K562 (cell line): ENCODE data around the gene KIF26A. TPM values are rescaled to one million over a fixed set of nuclear protein-coding genes. Genes with fewer than 3 reads are reported as not detected.

ENCODE experiments used
- ATAC-seq: fragments of 200-7000 bp; cut with Tn5 transposase; 3 replicates; pipeline ENCODE4 v1.9.1; 2020; ENCODE audit warnings: moderate library complexity
- BruUV-seq: library from RNA; stranded (reverse); fragments of 400-500 nt; replicated peaks from 2 replicates; lab custom pipeline; 2021; lab: Mats Ljungman, UMichigan
- CTCF ChIA-PET: fragments of 300-600 bp; formaldehyde crosslinking; extraction: SDS; loops from one replicate; lab custom pipeline; 2021; ENCODE audit warnings: low intra/inter-chr PET ratio; lab: Yijun Ruan, JAX
- POLR2A ChIA-PET: fragments of 300-600, 350-650 bp; sonication (Branson Sonifier 250); formaldehyde crosslinking; extraction: SDS; loops from one replicate; lab custom pipeline; 2021; ENCODE audit warnings: antibody characterized with exemption, inconsistent platforms; lab: Yijun Ruan, JAX
- DNase-seq, 4 experiments: peaks; one replicate each; pipeline versions ENCODE4 v3.0.0 to v3.0.0-alpha.2; 2011 to 2018; ENCODE audit warnings: low spot score in 3 of 4, mixed read lengths in 3 of 4; ENCODE audit errors: extremely low read depth in 1 of 4
- FAIRE-seq: peaks from 2 replicates; lab custom pipeline; 2011; peaks lifted over from hg19 to GRCh38; lab: Jason Lieb, UNC
- H2AFZ ChIP-seq: 2 replicates; pipeline ENCODE4 v1.6.0; 2011; ENCODE audit warnings: low read depth, low read length, control low read depth, inconsistent platforms
- H3K27ac ChIP-seq: fragments of 200-600 bp; 3 replicates; pipeline ENCODE4 v1.8.0; 2011; ENCODE audit warnings: low read depth, mild to moderate bottlenecking, control low read depth, inconsistent platforms, low read length, moderate library complexity, mixed read lengths; ENCODE audit errors: extremely low read depth
- H3K27me3 ChIP-seq, 2 experiments: fragments of 300-600 bp in 1 of 2; 2 replicates in 1 of 2; 3 replicates in 1 of 2; pipeline versions ENCODE4 v1.6.0 to v1.8.0; 2011; ENCODE audit warnings: inconsistent platforms in 2 of 2, low read length in 2 of 2, mild to moderate bottlenecking in 1 of 2, mixed read lengths in 1 of 2, moderate library complexity in 1 of 2; ENCODE audit not compliant: control insufficient read depth in 2 of 2, insufficient read depth in 2 of 2
- H3K36me3 ChIP-seq: fragments of 300-600 bp; 3 replicates; pipeline ENCODE4 v1.8.0; 2011; ENCODE audit warnings: mild to moderate bottlenecking, low read length, inconsistent platforms; ENCODE audit not compliant: control insufficient read depth, insufficient read depth
- H3K4me1 ChIP-seq, 2 experiments: fragments of 200-600 bp in 1 of 2; replicated peaks in 1 of 2; 2 replicates in 1 of 2; 3 replicates in 1 of 2; pipeline versions ENCODE4 v1.5.1 to v1.8.0; 2011; ENCODE audit warnings: inconsistent platforms in 2 of 2, low read length in 2 of 2, mild to moderate bottlenecking in 1 of 2, mixed read lengths in 1 of 2, moderate library complexity in 1 of 2; ENCODE audit not compliant: control insufficient read depth in 2 of 2, insufficient read depth in 2 of 2
- H3K4me2 ChIP-seq: 2 replicates; pipeline ENCODE4 v1.6.1; 2011; ENCODE audit warnings: low read length, control low read depth, inconsistent platforms, mixed read lengths; ENCODE audit not compliant: insufficient read depth
- H3K4me3 ChIP-seq: fragments of 200-600 bp; sonication (generic), shearing (Covaris generic); 2 replicates; pipeline ENCODE4 v1.5.1; 2016; ENCODE audit warnings: control low read depth, inconsistent platforms
- H3K79me2 ChIP-seq: fragments of 200-600 bp; 3 replicates; pipeline ENCODE4 v1.8.0; 2011; ENCODE audit warnings: low read length, inconsistent platforms; ENCODE audit not compliant: control insufficient read depth, insufficient read depth
- H3K9ac ChIP-seq, 2 experiments: 2 replicates each; pipeline versions ENCODE4 v1.6.0 to v1.6.1; 2011; ENCODE audit warnings: low read depth in 2 of 2, low read length in 2 of 2, control low read depth in 1 of 2, inconsistent platforms in 1 of 2, mild to moderate bottlenecking in 1 of 2, mixed read lengths in 1 of 2; ENCODE audit not compliant: insufficient read depth in 1 of 2
- H3K9me1 ChIP-seq: one replicate; pipeline ENCODE4 v1.6.0; 2011; ENCODE audit warnings: inconsistent platforms, mild to moderate bottlenecking, low read length, moderate library complexity; ENCODE audit not compliant: control insufficient read depth, insufficient read depth
- H3K9me3 ChIP-seq: replicated peaks from 2 replicates; pipeline ENCODE4 v1.5.1; 2011; ENCODE audit warnings: low read depth, low read length, inconsistent platforms; ENCODE audit not compliant: control insufficient read depth, insufficient read depth
- H4K20me1 ChIP-seq: replicated peaks from 2 replicates; pipeline ENCODE4 v1.6.1; 2011; ENCODE audit warnings: low read length, inconsistent platforms, mixed read lengths; ENCODE audit not compliant: control insufficient read depth, insufficient read depth
- AFF4 ChIP-seq: sonication (generic); formaldehyde crosslinking; IDR thresholded peaks from 2 replicates; pipeline ENCODE4 v1.8.0; 2023; ENCODE audit warnings: mild to moderate bottlenecking, missing genetic modification reagents
- ATF4 ChIP-seq: fragments of 450-650 bp; formaldehyde crosslinking; IDR thresholded peaks from 2 replicates; pipeline ENCODE4 v1.4.0; 2022; ENCODE audit warnings: mild to moderate bottlenecking, moderate library complexity
- WGBS: fragments of 100-300 bp; shearing (Covaris generic); methylation state at CpG from one replicate; pipeline ENCODE4 v1.1.6; 2016; ENCODE audit warnings: low coverage, mixed read lengths; ENCODE audit not compliant: insufficient coverage; ENCODE audit errors: missing lambda C conversion rate; 5-methylcytosine and 5-hydroxymethylcytosine counted together
- in situ Hi-C: fragments of 300-500 bp; cut with MboI; formaldehyde crosslinking; loops from 4 replicates; pipeline ENCODE4 v1.15.0; 2018; ENCODE audit warnings: inconsistent platforms, mixed read lengths
- intact Hi-C: fragments of 100-400 bp; cut with micrococcal nuclease; formaldehyde crosslinking; loops from 2 replicates; pipeline ENCODE4 v1.14.2; 2022
- polyA plus RNA-seq, 8 experiments: library from polyadenylated mRNA; depleted of rRNA in 4 of 8; stranded (reverse) in 5 of 8; unstranded in 3 of 8; fragments of >200 nt; fragmentation: Nextera tagmentation in 2 of 8; fragmentation: Illumina TruSeq in 1 of 8; extraction: Ambion mirVana in 2 of 8; extraction: Trizol in 1 of 8; gene quantifications; 2 replicates each; pipeline versions ENCODE4 v1.2.1 to v1.2.3, GENCODE V29; 2011 to 2014; ENCODE audit warnings: inconsistent platforms in 1 of 8, missing spikeins in 1 of 8
- total RNA-seq, 7 experiments: library from RNA; depleted of rRNA in 6 of 7; stranded (reverse); fragments of >200 nt in 6 of 7; fragmentation: Illumina TruSeq in 2 of 7; extraction: Trizol in 2 of 7; gene quantifications; 2 replicates each; pipeline versions ENCODE4 v1.2.1 to v1.2.3, GENCODE V29; 2011 to 2021; ENCODE audit warnings: low replicate concordance in 1 of 7

KIF26A gene
- total and polyA plus RNA-seq, 9 of the 15 experiments (the other 6 are each of a cell fraction or from before 2014, with no cell fraction given): 0.04 TPM; not detected in 8

- in situ Hi-C loops (no loop called here), intact Hi-C loops (no loop called here)
- no peak overlapping the region for H3K4me3 ChIP-seq
- H3K9me3 ChIP-seq: no peaks in the 10 kb centered on the region
- no peaks in the 10 kb centered on the region for H3K79me2 ChIP-seq
- no peak for TF ChIP-seq ATF4 (CRISPR knock-in tag)
- TF ChIP-seq AFF4 (CRISPR knock-in tag): no peak
- no peak overlapping the region for H2AFZ ChIP-seq
- no peak overlapping the region for H3K4me2 ChIP-seq
- BruUV-seq: no TSS peak
- H3K4me1 ChIP-seq: 0 out of 5 replicates have a peak, but pooled peaks cover 0 to 4% of the 10 kb centered on the region in 2 experiments
- ChIA-PET POLR2A (no interaction called here), CTCF (no interaction called here)
- no peaks in the 10 kb centered on the region for H3K36me3 ChIP-seq
- no peaks in the 10 kb centered on the region for H4K20me1 ChIP-seq
- no peak overlapping the region for H3K9ac ChIP-seq
- 0% methylated on average over 4 of the region's 11 CpGs for WGBS
- FAIRE-seq (no peak), ATAC-seq (no peak), DNase-seq (no peak)
- no peaks in the 10 kb centered on the region for H3K9me1 ChIP-seq
- H3K27me3 ChIP-seq: peaks cover 0 to 25% of the 10 kb centered on the region in 2 experiments; a peak in 2 of 5 replicates
- no peak overlapping the region for H3K27ac ChIP-seq
Observed at GRCh38 chr14:104142136-104142945, 4.0 kb downstream of the KIF26A start.
